ENCODE data around the gene CDAN1.

CDAN1 gene, protein sequence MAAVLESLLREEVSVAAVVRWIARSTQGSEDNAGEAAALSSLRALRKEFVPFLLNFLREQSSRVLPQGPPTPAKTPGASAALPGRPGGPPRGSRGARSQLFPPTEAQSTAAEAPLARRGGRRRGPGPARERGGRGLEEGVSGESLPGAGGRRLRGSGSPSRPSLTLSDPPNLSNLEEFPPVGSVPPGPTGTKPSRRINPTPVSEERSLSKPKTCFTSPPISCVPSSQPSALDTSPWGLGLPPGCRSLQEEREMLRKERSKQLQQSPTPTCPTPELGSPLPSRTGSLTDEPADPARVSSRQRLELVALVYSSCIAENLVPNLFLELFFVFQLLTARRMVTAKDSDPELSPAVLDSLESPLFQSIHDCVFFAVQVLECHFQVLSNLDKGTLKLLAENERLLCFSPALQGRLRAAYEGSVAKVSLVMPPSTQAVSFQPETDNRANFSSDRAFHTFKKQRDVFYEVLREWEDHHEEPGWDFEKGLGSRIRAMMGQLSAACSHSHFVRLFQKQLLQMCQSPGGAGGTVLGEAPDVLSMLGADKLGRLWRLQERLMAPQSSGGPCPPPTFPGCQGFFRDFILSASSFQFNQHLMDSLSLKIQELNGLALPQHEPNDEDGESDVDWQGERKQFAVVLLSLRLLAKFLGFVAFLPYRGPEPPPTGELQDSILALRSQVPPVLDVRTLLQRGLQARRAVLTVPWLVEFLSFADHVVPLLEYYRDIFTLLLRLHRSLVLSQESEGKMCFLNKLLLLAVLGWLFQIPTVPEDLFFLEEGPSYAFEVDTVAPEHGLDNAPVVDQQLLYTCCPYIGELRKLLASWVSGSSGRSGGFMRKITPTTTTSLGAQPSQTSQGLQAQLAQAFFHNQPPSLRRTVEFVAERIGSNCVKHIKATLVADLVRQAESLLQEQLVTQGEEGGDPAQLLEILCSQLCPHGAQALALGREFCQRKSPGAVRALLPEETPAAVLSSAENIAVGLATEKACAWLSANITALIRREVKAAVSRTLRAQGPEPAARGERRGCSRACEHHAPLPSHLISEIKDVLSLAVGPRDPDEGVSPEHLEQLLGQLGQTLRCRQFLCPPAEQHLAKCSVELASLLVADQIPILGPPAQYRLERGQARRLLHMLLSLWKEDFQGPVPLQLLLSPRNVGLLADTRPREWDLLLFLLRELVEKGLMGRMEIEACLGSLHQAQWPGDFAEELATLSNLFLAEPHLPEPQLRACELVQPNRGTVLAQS

DNA sequence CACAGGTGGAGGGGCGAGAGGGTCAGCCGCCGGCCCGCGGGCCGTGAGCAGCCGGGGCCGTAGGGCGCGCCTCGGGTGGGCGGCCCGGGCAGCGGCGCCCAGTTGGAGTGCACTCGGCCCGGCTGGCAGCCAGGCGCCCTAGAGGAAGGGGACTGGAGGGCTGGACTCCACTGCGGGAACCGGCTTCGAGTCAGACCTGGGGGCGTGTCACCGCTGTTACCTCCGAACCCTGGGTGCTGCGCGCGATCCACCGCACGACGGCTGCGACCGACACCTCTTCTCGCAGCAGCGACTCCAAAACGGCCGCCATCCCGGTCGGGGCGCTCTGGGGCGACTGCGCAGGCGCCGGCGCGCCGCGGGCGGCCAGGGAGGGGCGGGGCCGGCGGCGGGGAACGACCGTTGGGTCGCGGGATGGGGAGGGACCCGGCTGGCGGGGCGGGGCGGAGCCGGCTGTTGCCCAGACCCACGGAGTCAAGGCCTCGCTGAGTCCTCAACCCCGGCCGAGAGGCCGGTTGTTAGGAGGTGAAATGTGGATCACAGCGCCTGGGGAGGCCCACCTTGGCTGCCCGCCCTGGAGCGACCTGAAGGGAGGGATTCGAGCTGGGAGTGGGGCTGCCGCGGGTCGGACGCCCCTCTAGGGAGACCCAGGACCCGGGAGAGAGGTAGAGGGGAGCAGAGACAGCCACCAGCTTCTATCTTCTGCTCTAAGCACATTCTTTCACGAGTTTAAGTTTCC is at the start of gene CDAN1:
TSS of gene CDAN1 (minus strand) at position 336 of the 736 bp plus-strand sequence. CDS start at position 310, 26 bp downstream.
- Histone ChIP-seq H3K4me3 (ENCODE audit: low read depth, low read length) (peak within 1 kb of the TSS; percentile 87), H3K27me3 (replicated peaks) (no peaks in the 10 kb centered on the region), H3K36me3 (replicated peaks) (peaks cover 10% of the 10 kb centered on the region), H3K27ac (peak within 1 kb of the TSS; percentile 59)
- DNase-seq, result peak; percentile 72
- in situ Hi-C loops (cut with HindIII; ENCODE audit: low pct_ligation_motif_present, low sequenced_read_pairs), result no loop called here
- TF ChIP-seq, protein P1, sequence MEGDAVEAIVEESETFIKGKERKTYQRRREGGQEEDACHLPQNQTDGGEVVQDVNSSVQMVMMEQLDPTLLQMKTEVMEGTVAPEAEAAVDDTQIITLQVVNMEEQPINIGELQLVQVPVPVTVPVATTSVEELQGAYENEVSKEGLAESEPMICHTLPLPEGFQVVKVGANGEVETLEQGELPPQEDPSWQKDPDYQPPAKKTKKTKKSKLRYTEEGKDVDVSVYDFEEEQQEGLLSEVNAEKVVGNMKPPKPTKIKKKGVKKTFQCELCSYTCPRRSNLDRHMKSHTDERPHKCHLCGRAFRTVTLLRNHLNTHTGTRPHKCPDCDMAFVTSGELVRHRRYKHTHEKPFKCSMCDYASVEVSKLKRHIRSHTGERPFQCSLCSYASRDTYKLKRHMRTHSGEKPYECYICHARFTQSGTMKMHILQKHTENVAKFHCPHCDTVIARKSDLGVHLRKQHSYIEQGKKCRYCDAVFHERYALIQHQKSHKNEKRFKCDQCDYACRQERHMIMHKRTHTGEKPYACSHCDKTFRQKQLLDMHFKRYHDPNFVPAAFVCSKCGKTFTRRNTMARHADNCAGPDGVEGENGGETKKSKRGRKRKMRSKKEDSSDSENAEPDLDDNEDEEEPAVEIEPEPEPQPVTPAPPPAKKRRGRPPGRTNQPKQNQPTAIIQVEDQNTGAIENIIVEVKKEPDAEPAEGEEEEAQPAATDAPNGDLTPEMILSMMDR (IDR thresholded peaks at IDR 0.05; ENCODE audit: low read depth, low read length, missing control alignments), result no peak

DNA sequence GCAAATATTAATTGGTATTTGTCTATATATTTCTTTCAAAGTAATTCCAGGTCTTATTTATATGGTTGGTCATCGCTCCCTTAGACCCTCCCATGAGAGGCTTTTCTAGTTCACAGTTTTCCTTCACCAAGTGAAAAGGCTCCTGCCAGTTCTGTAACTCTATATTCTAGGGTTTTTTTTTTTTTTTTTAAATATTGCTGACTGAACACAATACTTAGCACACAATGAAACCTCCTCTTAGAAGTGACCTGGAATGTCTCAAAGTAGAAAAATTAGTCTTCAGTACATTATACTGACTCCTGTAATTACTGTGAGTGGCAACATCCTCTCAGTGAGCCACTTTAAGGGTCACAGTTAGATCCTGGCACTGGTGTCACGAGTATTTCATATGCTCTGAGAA is 48.6 kb upstream of the CDAN1 start:
- no peak overlapping the region for H3K4me3 ChIP-seq (ENCODE audit: low read depth, low read length)
- H3K27me3 ChIP-seq (replicated peaks), result no peaks in the 10 kb centered on the region
- in situ Hi-C loops (cut with HindIII; ENCODE audit: low pct_ligation_motif_present, low sequenced_read_pairs), result no loop called here
- peaks cover 2% of the 10 kb centered on the region for H3K36me3 ChIP-seq (replicated peaks)
- no peak overlapping the region for H3K27ac ChIP-seq
- DNase-seq, result no peak
- TF ChIP-seq, protein P1 (IDR thresholded peaks at IDR 0.05; ENCODE audit: low read depth, low read length, missing control alignments), result no peak

DNA sequence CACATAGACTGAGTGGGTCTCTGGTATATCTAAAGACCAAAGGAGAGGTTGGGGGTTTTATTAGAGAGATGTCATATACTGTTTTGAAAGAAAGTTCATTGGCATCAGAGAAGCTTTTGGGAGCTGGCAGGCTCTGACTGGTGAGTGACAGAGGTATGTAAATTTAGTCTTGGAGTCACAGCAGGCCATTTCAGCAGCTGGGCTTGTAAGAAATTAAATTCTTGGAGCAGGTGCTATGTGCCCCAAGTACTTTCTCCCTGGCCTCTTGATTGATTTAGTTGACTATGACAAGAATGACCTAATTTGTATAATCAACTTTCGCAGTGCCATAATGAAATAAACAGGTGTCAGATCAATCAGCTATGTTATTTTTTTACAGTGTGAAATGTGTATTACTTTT is 47.8 kb upstream of the CDAN1 start:
- in situ Hi-C loops (cut with HindIII; ENCODE audit: low pct_ligation_motif_present, low sequenced_read_pairs), result no loop called here
- no peak for DNase-seq
- no peak overlapping the region for H3K27ac ChIP-seq
- TF ChIP-seq, protein P1 (IDR thresholded peaks at IDR 0.05; ENCODE audit: low read depth, low read length, missing control alignments), result no peak
- H3K36me3 ChIP-seq (replicated peaks), result peaks cover 2% of the 10 kb centered on the region
- H3K4me3 ChIP-seq (ENCODE audit: low read depth, low read length), result no peak overlapping the region
- H3K27me3 ChIP-seq (replicated peaks), result no peaks in the 10 kb centered on the region

DNA sequence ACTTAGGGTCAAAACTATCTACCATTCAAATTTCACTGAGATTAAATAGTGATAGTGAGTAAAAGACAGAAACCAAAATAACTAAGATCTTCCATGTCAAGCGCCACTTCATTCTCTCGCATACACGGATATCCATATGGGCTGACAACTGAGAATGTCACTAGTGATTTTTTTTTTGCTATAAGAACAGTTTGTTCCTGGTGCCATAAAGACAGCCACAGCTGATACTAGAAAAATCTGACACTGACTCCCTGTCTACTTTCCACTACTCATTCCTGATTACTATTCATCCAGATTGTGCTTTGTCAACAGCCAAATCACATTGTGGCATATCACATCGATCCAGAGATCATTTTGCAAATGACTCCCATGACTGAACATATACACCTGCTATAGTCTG is 45.8 kb upstream of the CDAN1 start:
- Histone ChIP-seq H3K27ac (no peak overlapping the region), H3K36me3 (replicated peaks) (peaks cover 2% of the 10 kb centered on the region), H3K4me3 (ENCODE audit: low read depth, low read length) (no peak overlapping the region), H3K27me3 (replicated peaks) (no peaks in the 10 kb centered on the region)
- TF ChIP-seq, protein P1 (IDR thresholded peaks at IDR 0.05; ENCODE audit: low read depth, low read length, missing control alignments), result no peak
- in situ Hi-C loops (cut with HindIII; ENCODE audit: low pct_ligation_motif_present, low sequenced_read_pairs), result no loop called here
- no peak for DNase-seq

DNA sequence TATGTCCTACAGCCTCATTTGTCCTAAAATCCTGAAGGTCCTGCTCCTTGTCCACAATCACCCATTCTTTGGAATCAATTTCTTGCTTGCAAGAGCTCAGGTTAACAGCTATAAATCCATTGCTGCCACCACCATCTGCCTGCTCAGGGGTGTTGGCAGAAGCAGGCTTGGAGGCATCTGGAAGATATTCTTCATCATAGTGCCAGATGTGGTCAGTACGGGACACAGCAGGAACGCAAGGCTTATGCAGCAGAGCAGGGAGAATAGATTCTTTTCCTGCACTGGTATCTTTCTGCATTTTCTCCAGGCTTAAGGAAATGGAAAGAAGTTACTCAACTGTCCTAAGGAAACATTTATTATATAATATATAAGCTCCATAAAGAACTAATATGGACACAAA is 38.5 kb upstream of the CDAN1 start:
- H3K4me3 ChIP-seq (ENCODE audit: low read depth, low read length), result no peak overlapping the region
- no peak overlapping the region for H3K27ac ChIP-seq
- DNase-seq, result no peak
- TF ChIP-seq, protein P1 (IDR thresholded peaks at IDR 0.05; ENCODE audit: low read depth, low read length, missing control alignments), result no peak
- in situ Hi-C loops (cut with HindIII; ENCODE audit: low pct_ligation_motif_present, low sequenced_read_pairs), result no loop called here
- no peaks in the 10 kb centered on the region for H3K27me3 ChIP-seq (replicated peaks)
- H3K36me3 ChIP-seq (replicated peaks), result no peaks in the 10 kb centered on the region

All from brain microvascular endothelial cell (primary cell).